ENCODE measurements around the gene GAL3ST2.
"Not testable (repeated sequence)": the region's sequence is repeated elsewhere in the genome, so short reads cannot be mapped to it uniquely, and the experiment has no call there.

The GAL3ST2 gene

DNA sequence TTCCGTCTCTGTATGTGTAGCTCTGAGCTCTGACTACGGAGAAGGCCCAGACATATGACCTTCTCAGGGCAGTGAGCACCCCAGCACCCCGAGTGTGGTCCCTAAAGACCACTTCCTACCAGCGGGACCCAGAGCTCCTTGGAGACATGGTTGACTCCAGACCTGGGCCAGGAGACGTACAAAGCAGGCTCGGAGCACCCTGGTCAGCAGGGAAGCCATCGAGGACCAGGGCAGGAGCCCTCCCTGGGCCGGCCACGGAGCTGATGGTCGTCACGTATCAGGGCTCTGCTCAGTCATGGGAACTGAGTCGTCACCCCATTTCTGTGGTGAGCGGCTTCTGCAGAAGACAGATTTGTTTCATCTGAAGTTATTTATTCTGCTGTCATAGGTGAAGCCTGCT lies 19.6 kb downstream of the GAL3ST2 start:
- DNase-seq = no peak

DNA sequence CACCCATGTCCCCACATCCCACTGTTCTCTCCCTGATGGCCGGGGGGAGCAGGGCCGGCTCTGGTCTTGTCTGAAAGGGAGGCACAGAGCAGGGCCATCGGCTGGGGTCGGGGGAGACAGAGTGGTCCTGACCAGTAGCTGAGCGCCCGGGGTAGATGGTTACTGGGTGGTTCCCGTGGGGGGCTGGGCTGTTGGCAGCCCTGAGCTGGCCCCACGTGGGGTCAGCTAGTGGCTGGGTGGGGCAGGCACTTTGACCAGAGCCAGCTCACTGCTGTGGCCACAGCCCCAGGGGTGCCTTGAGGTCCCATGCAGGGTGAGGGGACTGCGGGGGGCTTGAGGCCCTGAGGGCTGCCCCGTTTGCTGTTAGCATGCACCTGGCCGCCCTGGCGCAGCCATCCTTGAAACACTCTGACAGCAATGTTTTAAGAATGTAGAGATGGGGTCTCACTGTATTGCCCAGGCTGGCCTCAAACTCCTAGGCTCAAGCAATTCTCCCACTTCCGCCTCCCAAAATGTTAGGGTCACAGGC lies 20.1 kb downstream of the GAL3ST2 start:
- DNase-seq = no peak

DNA sequence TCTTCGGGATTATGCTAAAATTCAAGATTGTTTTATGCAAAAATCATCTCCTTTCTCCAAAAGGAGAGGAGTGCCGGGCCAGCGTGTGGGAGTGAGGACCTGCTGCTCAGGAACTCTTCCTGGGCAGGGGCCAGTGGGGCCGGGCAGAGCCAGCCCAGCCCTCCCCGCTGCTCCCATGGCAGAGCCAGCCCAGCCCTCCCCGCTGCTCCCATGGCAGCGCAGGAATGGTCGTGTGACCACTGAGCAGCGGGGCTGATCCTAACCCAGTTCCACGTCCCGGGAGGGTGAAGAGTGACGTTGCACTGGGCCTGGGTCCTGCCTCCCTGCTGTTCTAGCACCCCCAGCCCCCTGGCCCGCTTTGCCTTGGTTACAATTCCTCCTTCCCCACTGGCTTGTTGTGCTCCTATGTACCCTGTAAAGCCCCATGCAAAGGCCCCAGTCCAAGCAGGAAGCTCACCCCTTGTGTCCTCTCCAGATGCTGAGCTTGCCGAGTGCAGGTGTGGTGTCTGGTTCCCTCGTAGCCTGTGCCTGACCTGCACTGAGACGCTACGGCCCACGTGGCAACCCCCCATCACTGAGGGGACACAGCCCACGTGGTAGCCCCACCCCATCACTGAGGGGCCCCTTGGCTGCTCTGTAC lies 20.9 kb downstream of the GAL3ST2 start:
- no peak for DNase-seq

DNA sequence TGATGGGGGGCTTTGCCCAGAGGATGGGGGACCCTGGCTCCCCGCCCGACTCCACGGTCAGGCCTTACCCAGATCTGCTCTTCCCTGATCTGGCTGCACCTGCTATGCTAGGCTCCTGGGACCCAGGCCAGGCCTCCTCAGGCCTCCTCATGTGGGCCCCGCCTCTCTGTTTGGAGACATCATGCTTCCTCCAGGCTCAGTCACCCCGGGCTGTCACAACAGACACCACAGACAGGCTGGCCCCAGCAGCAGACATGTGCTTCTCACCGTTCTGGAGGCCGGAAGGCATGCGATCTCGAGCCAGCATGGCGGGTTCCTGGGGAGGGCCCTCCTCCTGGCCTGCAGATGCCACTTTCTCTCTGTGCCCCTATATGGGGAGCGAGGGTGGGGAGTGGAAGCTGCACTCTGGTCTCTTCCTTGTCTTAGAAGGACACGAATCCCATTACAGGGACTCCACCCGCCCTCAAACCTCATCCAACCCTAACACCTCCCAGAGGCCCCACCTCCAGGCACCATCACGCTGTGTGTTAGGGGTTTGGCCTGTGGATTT lies 21.5 kb downstream of the GAL3ST2 start:
- DNase-seq = no peak

DNA sequence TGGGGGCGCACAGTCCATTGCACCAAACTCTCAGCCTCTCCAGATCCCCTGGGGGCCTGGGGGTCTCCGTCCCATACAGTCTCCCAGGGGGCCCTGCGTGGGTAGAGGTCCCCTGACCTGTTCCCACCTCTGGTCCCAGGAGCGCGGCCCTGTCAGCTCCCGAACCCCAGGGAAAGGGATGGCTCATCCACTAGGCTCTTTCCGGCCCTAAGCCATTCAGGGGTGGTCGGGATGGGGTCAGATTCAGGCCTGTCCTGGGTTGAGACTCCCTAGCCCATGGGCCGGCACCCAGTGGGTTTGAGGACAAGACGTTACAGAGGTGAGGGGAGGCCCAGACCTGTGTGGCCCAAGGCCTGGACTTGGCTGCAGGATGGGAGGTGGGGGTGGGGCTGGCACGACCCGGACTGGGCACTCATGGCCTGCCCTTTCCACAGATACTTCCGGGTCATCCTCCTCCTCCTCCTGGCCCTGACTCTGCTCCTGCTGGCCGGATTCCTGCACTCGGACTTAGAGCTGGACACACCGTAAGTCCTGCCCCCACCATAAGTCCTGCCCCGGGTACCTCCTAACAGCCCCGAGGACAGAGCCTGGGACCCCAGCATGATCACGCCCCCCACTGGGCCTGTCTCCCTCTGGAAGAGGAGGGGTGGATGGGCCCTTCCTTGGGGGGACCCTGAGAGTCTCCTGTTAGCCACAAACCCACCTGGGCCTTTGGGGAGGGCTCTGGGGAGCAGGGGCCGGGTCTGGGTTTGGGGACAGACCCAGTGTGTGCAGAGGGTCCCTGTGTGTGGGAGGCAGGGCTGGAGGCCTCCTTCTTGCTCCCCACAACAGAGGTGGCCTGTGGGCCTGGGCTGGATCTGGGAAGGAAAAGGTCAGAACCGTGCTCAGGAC lies 22.3 kb downstream of the GAL3ST2 start:
- no peak for DNase-seq

DNA sequence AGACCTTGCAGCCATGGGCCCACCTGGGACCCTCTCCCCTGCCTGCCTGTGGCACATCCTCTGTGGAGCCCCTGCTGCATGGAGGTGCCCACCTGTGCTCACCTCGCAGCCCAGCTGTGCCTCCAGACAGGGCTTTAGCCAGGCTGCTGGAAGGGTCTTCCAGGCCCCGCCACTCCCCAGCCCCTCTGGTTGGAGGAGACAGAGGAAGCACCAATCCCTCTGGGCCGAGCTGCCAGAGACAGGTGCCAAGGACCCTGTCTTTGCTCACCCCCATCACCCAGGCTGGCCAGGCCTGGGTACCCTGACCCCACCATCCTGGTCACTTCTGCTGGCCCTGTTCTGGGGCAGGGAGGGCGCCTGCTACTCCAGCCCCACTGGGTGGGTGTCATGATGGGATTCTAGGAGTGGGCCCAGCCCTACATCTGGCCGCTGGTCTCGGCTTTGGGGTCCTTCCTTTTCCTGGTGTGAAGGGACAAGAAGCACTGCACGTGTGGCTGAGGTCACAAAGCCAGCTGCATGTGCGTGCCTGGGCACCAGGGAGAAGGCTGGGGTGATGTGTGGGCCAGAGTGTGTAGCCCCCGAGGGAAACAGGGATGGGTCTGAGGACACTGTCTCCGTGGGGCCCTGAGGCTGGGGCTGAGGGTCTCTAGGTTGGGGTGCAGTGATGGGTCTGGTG lies 23.0 kb downstream of the GAL3ST2 start:
- DNase-seq = no peak

DNA sequence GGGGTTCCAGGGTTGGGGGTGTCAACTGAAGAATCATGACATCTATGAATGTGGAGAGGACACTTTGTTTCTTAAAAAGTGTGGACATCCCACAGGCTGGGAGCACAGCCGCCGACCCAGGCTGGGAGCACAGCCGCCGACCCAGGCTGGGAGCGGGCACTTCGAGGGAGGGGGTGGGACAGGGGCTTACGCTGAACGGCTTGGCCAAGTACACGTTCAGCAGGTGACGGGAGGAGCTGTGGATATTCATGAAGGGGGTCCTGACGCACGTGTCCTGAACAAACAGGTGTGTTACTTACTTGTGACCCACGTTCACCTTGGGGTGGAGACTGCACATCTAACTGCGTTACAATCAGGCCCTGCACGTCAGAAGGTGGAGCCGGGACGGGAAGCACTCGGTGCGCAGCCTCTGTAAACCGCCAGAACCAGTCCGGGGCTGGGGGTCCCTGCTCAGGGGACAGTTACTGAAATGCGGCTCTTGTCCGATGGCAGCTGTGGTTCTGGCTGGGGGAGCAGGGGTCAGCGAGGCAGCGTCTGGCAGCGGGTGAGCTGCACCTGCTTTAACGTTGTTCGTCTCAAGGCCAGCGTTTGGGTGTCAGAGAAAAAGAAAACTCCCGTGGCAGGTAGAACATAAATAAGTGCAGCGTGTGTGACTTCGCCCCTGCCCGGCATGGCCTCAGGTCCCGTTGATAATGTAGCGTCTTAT lies 23.7 kb downstream of the GAL3ST2 start:
- not testable (repeated sequence) for DNase-seq

DNA sequence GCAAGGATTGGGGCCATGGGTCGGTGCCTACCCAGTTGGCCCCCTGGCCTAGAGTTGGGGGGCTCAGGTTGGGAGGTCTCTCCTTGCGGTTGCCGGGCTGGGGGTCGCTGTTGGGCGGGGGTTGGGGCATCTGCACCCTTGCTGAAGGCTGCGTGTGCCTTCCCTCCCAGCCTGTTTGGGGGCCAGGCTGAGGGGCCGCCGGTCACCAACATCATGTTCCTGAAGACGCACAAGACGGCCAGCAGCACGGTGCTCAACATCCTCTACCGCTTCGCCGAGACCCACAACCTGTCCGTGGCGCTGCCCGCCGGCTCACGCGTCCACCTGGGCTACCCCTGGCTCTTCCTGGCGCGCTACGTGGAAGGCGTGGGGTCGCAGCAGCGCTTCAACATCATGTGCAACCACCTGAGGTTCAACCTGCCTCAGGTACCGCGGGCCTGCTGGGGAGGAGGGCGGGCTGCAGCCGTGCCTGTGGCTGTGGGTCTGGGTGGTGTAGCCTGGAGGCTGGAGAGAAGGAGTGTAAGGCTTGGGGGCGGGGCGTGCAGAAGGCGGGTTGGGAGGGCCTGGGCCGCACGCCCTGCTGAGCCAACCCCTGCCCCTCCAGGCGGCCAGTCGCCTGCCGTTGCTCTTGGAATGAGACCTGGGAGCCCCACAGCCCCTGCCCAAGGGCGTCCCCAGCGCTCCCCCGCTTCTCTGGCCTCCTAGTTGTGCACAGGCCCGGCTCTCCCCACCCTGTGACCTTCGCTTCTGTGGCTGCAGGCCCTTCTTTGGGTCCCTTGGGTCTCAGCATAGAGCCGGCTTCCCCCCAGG lies 25.2 kb downstream of the GAL3ST2 start:
- DNase-seq = no peak

DNA sequence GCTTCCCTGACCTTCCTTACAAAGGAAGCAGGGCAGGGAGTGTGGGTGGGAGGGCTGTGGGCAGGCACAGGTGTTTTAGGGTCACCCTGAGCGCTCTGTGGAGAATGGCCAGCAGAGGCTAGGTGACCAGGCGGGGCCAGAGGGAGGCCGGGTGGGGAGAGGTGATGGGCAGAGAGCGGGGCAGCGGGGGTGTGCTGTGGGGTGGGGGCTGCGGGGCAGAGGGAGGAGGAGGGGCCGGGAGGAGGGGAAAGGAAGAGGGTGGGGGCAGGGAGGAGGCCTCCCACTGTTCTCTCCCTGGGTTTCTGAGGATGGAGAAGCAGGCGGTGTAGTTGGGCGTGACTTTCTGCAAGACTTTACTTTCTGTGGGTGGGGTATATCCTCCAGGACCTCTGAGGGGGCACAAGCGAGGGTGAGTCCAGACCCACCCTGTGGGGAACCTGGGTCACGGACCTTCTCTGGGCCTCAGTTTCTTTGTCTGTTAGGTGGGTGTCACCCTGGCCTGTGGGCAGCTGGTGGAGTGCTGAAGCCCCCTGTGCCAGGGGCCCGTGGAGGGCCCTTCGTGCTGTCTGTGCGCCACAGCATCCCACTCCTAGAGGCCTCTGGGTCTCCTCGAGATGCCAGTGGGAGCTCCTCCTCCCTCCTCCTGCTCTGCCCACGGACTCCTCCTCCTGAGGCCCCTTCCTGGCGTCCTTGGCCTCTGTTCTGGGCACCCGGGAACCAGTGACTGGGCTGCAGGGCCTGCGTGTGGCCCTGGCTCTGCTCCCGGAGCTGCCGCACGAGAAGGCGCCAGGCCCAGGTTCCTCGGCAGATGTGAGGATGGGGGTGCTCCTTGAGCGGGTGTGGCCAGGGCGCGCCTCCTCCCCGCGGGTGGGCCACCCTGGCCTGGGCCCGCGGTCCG lies 26.0 kb downstream of the GAL3ST2 start:
- DNase-seq = no peak

DNA sequence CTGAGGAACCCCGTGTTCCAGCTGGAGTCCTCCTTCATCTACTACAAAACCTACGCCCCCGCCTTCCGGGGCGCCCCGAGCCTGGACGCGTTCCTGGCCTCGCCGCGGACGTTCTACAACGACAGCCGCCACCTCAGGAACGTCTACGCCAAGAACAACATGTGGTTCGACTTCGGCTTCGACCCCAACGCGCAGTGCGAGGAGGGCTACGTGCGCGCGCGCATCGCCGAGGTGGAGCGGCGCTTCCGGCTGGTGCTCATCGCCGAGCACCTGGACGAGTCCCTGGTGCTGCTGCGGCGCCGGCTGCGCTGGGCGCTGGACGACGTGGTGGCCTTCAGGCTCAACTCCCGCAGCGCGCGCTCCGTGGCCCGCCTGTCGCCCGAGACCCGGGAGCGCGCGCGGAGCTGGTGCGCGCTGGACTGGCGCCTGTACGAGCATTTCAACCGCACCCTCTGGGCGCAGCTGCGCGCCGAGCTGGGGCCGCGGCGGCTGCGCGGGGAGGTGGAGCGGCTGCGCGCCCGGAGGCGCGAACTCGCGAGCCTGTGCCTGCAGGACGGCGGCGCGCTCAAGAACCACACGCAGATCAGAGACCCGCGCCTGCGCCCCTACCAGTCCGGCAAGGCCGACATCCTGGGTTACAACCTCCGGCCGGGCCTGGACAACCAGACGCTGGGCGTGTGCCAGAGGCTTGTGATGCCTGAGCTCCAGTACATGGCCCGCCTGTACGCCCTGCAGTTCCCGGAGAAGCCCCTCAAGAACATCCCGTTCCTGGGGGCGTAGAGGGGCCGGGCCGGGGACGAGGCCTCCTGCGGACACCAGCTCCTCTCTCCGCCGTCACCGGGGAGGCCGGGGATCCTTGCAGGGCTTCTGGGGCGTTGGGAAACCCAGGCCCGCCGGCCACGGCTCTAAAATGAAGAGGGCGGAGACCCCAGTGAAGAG lies 27.0 kb downstream of the GAL3ST2 start:
- DNase-seq = peak; percentile 43 to 62

DNA sequence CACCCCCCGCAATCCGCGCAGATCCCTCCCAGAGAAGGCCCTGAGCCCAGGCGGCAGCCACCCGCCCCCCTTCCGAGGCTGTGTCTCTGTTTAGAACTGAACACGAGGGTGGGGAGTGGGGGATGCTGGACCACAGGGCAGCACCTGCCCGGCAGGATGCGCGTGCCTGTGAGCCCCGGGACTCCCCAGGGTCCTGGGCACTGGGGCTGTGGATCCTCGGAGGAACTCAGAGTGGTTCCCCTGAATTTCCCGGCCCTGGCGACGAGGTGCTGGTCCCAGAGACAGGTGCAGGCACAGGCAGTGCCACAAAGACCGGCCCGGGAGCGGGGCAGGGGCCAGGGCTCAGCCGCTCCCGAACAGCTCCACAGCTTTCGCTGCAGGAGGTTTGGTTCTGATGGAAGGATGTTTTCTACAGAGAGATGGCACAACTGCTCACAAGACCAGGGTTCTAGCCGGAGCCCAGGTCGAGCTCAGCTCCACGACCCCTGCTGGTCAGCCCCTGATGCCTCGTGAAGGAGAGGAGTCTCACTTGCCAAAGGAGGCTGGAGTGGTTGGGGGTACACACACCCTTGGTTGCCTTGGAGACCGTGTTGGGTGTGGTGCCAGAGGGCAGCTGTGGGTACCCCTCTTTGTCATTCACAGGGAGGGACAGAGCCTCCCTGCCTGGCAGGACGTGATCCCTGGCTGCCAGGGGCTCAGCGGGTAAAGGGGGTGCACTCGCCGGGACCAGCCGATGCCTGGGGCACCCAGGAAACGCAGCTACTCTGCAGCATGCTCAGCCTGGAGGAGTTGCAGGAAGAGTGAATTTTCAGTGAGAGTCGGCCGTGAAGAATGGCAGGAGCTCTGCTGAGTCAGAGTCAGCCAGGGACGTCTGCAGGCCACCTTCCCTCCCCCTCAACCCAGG lies 28.0 kb downstream of the GAL3ST2 start:
- DNase-seq = peak in 1 of 2 donors; percentile 33

DNA sequence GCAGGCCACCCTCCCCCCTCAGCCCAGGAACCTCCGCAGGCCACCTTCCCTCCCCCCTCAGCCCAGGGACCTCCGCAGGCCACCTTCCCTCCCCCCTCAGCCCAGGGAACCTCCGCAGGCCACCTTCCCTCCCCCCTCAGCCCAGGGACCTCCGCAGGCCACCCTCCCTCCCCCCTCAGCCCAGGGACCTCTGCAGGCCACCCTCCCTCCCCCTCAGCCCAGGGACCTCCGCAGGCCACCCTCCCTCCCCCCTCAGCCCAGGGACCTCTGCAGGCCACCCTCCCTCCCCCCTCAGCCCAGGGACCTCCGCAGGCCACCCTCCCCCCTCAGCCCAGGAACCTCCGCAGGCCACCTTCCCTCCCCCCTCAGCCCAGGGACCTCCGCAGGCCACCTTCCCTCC lies 29.6 kb downstream of the GAL3ST2 start:
- not testable (repeated sequence) for DNase-seq

DNA sequence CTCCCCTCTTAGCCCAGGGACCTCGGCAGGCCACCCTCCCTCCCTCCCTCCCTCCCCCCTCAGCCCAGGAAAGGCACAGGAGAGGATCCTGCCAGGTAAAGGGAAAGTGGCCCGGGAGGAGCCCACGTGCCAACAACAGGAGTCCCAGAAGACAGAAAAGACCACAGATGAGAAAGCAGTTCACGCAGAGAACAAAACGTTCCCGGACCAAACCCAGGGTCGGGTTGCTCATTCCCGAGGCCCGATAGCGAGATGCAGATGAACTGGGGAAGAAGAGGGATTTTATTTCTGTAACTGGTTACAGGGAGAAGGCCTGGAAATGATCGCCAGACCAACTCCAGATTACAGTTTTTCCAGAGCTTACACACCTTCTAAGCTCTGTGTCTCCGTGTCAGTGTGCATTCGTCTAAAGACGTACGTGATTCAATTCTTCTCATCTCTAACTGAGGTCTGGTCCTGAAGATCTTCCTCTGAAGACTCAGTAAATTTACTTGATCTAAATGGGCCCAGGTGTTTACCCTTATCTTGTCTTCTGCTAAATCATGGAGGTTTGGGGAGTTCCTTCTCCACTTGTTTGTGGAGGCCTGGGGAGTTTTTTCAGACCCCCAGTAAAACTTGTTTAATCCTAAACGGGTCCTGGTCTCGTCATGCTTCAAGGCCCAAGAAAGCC lies 31.6 kb downstream of the GAL3ST2 start:
- DNase-seq = no peak

DNA sequence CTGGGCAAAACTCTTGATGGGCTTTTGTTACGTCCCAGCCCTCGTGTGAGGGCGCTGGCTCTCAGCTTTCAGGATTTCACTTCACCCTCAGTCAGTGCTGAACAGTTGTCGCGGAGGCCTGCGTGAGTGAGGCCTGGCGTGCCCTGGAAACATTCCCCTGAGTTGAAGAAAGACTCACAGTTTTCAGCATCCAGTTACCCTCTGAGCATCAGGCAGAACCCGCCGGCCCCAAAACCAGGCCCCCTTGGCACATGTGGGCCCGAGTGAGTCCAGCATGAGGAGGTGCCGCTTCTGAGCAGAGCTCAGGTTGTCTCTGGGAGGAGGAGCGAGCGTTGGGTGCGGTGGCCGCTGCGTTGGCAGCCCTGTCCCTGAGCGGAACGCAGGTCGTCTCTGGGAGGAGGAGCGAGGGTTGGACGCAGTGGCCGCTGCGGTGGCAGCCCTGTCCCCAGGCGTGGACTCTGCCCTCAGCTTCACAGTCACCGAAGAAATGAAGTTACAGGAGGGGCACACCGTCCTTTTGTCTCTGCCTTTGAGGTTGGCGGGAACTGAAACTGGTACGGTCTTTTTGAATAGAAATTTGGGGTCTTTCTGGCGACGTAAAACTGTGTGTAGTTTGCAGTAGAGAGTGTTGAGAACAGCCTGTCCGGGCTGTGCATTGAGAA lies 32.2 kb downstream of the GAL3ST2 start, which contains the start of gene NEU4:
NEU4 (plus strand) TSS at position 473 of the 662 bp plus-strand sequence. CDS start 5,292 bp downstream, outside the sequence.
- no peak for DNase-seq

DNA sequence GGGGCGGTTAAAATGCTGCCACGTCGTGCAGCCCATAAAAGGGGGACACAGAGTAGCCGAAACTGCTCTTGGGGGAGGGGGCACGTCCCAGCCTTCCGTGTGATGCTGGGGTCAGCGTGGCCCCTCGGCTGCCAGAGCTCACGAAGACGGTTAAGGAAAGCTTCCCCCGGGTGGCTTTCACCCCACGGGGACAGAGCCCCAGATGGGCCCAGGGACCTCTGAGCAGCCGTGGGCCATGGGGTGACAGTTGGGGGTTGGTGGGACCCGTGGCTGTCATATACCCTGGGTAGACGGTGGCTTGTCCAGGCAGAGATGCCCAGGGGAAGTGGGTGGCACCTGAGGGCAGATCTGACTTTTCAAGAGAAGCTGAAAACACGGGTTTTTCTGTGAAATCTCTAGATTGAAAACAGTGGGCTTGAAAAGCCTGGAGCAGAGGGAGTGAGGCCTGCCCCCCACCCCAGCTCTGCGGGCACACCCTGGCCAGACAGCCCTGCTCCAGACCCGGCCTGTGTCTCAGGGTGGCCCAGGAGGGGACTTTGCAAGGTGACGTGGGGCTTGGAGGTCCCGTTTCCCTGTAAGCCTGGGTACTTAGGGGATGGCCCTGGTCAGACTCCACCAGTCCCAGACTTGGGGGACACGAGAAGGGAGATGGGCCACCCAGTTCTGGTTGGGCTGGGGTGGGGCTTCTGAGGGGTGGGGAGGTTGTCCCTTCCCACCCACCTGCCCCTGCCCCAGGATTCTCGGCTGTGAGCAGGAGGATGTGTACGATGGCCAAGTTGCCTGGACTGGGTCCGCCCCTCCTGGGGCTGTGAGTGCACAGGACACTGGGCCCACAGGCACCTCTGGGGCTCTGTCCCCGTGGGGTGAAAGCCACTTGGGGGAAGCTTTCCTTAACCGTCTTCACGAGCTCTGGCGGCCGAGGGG lies 33.0 kb downstream of the GAL3ST2 start:
- DNase-seq = no peak

All from CD4-positive, alpha-beta T cell treated with Interleukin-1 beta for 1 hour (primary cell).